ENCODE data around the gene AGTRAP. TPM values are rescaled to one million over a fixed set of nuclear protein-coding genes. Genes with fewer than 3 reads are reported as not detected.

The AGTRAP gene
- total RNA-seq, 2 experiments from 2014 or later = 8.9 to 9.4 TPM

GRCh38 chr1:11778336-11778735 lies 42.4 kb downstream of the AGTRAP start:
- POLR2A ChIA-PET = interaction anchor here (0.8 kb wide), 2 partner anchors 103 to 130 kb away, joined by 3 read pairs; no protein-coding TSS in a partner anchor
- Mint-ChIP-seq H3K4me3 (no peak overlapping the region), H3K4me1 (ENCODE audit: low read depth) (no peaks in the 10 kb centered on the region), H3K9me3 (no peaks in the 10 kb centered on the region), H3K27ac (no peak overlapping the region), H3K36me3 (ENCODE audit: low read depth) (no peaks in the 10 kb centered on the region), H3K27me3 (no peaks in the 10 kb centered on the region)
- no peak for DNase-seq
- CTCF ChIA-PET = no interaction called here
- intact Hi-C loops (cut with micrococcal nuclease) = no loop called here
- TF ChIP-seq, protein P1, sequence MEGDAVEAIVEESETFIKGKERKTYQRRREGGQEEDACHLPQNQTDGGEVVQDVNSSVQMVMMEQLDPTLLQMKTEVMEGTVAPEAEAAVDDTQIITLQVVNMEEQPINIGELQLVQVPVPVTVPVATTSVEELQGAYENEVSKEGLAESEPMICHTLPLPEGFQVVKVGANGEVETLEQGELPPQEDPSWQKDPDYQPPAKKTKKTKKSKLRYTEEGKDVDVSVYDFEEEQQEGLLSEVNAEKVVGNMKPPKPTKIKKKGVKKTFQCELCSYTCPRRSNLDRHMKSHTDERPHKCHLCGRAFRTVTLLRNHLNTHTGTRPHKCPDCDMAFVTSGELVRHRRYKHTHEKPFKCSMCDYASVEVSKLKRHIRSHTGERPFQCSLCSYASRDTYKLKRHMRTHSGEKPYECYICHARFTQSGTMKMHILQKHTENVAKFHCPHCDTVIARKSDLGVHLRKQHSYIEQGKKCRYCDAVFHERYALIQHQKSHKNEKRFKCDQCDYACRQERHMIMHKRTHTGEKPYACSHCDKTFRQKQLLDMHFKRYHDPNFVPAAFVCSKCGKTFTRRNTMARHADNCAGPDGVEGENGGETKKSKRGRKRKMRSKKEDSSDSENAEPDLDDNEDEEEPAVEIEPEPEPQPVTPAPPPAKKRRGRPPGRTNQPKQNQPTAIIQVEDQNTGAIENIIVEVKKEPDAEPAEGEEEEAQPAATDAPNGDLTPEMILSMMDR (IDR thresholded peaks at IDR 0.05) = no peak
- ATAC-seq = no peak

DNA sequence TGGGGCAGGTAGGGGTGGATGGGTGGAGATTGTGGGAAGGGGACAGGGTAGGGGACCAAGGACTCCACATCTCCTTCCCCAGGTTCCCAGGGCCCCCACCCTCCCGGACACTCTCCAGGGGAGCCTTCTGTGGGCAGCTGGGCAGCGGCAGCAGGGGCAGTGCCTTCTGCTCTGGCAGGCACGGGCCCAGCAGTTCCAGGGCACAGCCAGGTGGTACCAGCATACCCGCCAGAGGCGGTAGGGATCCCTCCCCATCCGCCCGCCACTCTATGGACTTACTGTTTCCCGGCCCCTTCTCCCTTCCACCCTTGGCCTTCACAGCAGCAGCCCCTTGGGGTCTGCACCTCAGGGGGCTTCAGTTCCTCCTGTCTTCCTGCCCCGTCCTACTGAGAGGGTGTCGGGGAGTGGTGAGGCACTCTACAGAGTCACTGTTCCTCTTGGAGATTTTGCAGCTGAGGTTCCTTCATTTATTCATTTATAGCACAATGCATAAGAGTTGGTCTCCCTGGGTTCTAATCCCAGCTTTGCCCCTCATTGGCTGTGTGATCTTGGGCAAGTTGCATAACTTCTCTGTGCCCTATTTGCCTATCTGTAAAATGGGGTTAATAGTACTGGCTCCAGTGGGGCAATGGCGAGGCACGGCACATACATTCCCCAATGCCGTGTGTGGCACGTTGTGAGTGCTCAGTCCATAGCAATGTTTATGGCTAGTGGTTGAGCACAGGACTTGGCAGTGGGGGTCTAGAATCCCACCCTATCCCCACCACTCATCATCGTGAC lies 43.1 kb downstream of the AGTRAP start:
- no peaks in the 10 kb centered on the region for H3K4me1 Mint-ChIP-seq (ENCODE audit: low read depth)
- H3K27ac Mint-ChIP-seq = no peak overlapping the region
- no peak overlapping the region for H3K4me3 Mint-ChIP-seq
- intact Hi-C loops (cut with micrococcal nuclease) = no loop called here
- TF ChIP-seq, protein P1 (IDR thresholded peaks at IDR 0.05) = no peak
- ATAC-seq (no peak), DNase-seq (no peak)
- H3K36me3 Mint-ChIP-seq (ENCODE audit: low read depth) = no peaks in the 10 kb centered on the region
- ChIA-PET CTCF (no interaction called here), POLR2A (no interaction called here)
- H3K27me3 Mint-ChIP-seq = no peaks in the 10 kb centered on the region
- no peaks in the 10 kb centered on the region for H3K9me3 Mint-ChIP-seq

GRCh38 chr1:11779715-11780379 lies 43.9 kb downstream of the AGTRAP start:
- TF ChIP-seq, protein P1 (IDR thresholded peaks at IDR 0.05) = no peak
- no peak for DNase-seq
- H3K27me3 Mint-ChIP-seq = no peaks in the 10 kb centered on the region
- POLR2A ChIA-PET = no interaction called here
- no peaks in the 10 kb centered on the region for H3K9me3 Mint-ChIP-seq
- no peaks in the 10 kb centered on the region for H3K4me1 Mint-ChIP-seq (ENCODE audit: low read depth)
- intact Hi-C loops (cut with micrococcal nuclease) = no loop called here
- H3K4me3 Mint-ChIP-seq = no peak overlapping the region
- no peaks in the 10 kb centered on the region for H3K36me3 Mint-ChIP-seq (ENCODE audit: low read depth)
- ATAC-seq = no peak
- no peak overlapping the region for H3K27ac Mint-ChIP-seq
- CTCF ChIA-PET = no interaction called here

DNA sequence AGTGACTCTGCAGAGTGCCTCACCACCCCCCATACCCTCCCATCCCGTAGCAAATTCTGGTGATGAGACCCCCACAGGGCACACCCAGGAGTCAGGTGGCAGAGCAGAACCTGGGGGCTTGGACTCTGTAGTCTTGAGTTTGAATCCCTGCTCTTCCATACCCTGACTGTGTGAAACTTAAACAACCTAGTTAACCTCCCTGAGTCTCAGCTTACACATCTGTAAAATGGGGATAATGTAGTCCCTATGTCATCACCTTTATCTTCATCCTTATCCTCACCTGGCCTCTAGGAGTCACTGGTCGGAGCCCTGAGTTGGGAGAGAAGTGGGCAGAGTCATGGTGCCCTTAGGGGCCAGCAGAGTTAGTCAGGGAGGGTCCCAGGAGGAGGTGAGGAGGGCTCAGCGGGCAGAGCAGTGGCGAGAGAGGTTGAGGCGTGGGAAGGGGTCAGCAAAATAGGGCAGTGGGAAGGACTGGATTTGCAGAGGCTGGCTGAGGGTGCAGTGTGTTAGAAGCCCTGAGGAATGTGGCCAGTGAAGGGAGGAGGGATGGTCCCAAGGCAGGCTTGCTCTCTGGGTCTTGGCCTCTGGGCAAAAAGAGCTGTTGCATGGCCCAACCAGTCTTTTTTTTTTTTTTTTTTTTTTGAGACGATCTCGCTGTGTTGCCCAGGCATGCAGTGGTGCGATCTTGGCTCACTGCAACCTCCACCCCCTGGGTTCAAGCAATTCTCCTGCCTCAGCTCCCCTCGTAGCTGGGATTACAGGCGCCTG lies 44.6 kb downstream of the AGTRAP start:
- TF ChIP-seq, protein P1 (IDR thresholded peaks at IDR 0.05) = no peak
- intact Hi-C loops (cut with micrococcal nuclease) = no loop called here
- DNase-seq (no peak), ATAC-seq (no peak)
- no peak overlapping the region for H3K4me3 Mint-ChIP-seq
- peaks cover 3% of the 10 kb centered on the region for H3K4me1 Mint-ChIP-seq (ENCODE audit: low read depth)
- H3K36me3 Mint-ChIP-seq (ENCODE audit: low read depth) = no peaks in the 10 kb centered on the region
- no peaks in the 10 kb centered on the region for H3K27me3 Mint-ChIP-seq
- H3K9me3 Mint-ChIP-seq = no peaks in the 10 kb centered on the region
- CTCF ChIA-PET = no interaction called here
- POLR2A ChIA-PET = no interaction called here
- no peak overlapping the region for H3K27ac Mint-ChIP-seq

DNA sequence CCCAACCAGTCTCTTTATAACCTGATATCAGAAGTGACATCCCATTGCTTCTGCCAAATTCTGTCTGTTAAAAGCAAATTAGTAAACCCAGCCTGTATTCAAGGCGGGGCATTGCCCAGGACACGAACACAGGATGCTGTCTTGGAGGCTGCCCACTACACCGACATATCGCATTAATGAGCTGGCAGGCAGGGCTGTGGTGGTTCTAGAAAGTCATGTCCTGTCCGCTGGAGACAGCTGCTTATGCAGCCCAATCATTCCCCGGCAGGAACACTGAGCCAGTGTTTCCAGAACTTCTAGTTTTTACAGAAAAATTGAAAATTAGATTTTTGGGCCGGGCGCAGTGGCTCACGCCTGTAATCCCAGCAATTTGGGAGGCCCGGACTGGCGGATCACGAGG lies 45.4 kb downstream of the AGTRAP start:
- ATAC-seq (no peak), DNase-seq (no peak)
- Mint-ChIP-seq H3K36me3 (ENCODE audit: low read depth) (no peaks in the 10 kb centered on the region), H3K27ac (no peak overlapping the region), H3K4me1 (ENCODE audit: low read depth) (peaks cover 3% of the 10 kb centered on the region), H3K9me3 (no peaks in the 10 kb centered on the region), H3K27me3 (no peaks in the 10 kb centered on the region), H3K4me3 (no peak overlapping the region)
- TF ChIP-seq, protein P1 (IDR thresholded peaks at IDR 0.05) = no peak
- CTCF ChIA-PET = no interaction called here
- intact Hi-C loops (cut with micrococcal nuclease) = no loop called here
- POLR2A ChIA-PET = no interaction called here

All from activated CD8-positive, alpha-beta T cell treated with anti-CD3 and anti-CD28 coated beads for 36 hours (primary cell).